GM18508 (cell line): ENCODE results near the gene NME7.
"Not testable (repeated sequence)": the region's sequence is repeated elsewhere in the genome, so short reads cannot be mapped to it uniquely, and the experiment has no call there.

Experiments
- ATAC-seq: cut with Tn5 transposase; IDR thresholded peaks from one replicate; pipeline ENCODE4 v1.9.1; 2021; ENCODE audit warnings: moderate number of reproducible peaks; ENCODE audit not compliant: insufficient read depth, unreplicated experiment

Gene NME7

DNA sequence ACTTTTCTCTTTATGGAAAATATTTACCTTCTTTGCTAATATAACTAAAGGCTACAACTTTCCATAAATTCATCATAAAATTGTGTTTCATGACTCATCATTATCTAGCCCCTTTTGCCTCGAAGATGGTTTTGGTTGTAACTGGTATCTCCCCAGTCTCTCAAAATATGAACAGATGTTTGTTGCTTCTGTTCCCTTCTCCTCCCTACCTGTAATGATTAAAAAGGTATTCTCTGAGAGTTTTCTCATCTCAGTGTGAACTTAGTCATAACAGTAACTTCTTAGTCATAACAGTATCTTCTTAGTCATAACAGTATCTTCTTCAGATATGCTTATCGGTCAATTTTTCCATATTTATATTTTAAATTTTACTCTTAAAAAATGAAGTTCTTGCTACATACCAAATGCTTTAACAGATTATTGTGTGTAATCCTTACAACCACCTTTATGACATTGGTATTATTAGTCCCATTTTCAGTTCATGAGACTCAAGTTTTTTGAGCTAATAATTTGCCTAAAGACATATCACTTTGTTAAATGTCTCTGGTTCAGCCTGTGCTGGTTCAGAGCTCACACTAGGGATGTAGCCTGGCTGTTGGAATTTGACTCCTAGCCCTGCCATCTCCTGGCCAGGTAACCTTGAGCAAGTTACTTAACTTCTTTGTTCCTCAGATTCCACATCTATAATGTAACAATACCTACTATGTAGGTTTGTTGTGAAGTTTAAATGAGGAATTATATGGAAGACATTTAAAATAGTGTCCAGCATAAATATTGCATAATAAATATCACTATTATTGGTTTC is 228.5 kb downstream of the NME7 start:
- peak; percentile 82 for ATAC-seq

- no peak for ATAC-seq
Measured at GRCh38 chr1:169137357-169137756, 230.2 kb downstream of the NME7 start.

GRCh38 chr1:169133801-169134502 is 233.6 kb downstream of the NME7 start:
- no peak for ATAC-seq

DNA sequence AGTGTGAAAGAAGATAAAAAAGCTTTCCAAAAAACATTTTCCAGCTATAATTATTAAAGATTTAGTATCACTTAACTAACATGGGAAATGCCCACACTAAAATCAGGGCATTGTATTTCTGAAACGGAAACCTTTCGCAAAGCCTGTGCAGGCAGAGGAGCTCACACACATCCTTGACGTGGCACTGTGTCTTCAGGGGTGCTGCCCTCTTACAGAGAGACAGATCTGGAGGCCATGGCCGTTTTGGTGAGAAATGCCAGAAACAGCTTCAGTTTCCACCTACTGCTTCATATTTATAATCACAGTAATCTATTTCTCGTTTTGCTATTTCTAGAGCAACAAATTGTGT is 234.4 kb downstream of the NME7 start:
- no peak for ATAC-seq

DNA sequence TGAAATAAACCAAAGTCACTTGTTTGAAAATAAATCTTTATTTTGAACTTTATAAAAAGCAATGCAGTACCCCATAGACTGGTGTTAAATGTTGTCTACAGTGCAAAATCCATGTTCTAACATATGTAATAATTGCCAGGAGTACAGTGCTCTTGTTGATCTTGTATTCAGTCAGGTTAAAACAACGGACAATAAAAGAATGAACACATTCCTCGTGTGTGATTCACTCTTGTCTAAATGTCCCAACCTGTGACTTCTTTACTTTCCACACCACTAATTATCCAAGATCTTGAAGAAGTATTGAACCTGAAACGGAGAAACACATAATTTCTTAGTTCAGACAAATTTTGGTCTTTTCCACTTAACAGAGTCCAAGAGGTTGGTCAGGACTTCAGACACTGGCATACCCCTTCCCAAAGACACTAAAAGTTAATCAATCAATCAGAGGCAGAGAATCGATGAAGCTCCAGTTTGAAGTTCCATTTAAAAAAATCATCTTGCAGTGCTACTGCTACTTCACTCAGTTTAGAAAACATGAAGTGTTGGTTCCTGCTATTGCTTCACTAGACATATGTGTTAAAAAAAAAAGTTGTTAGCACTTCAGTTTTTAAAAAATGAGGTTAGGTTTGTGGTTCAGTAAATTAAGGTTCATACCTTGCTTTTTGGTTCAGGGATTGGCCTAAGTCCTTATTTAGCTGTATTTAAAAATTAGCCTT is 234.9 kb downstream of the NME7 start:
- ATAC-seq: no peak

DNA sequence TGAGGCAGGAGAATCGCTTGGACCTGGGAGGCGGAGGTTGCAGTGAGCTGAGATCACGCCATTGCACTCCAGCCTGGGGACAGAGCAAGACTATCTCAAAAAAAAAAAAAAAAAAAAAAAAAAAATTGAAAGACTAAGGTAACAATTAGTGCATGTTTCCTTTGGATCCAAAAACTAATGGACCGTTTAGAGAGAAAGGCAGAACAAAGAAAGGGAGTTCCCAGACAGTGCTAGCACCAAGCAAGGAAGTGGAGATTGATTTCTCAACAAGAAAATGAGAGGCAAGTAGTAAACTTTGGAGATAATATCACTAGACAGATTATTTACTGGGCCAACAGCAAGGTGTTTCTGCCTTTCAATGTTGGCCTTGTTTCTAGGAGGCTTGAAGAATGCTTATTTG is 236.9 kb downstream of the NME7 start:
- ATAC-seq: no peak

- no peak for ATAC-seq
Measured at GRCh38 chr1:169129109-169129784, 238.3 kb downstream of the NME7 start.

GRCh38 chr1:169128562-169128961 is 239.0 kb downstream of the NME7 start:
- ATAC-seq: no peak

DNA sequence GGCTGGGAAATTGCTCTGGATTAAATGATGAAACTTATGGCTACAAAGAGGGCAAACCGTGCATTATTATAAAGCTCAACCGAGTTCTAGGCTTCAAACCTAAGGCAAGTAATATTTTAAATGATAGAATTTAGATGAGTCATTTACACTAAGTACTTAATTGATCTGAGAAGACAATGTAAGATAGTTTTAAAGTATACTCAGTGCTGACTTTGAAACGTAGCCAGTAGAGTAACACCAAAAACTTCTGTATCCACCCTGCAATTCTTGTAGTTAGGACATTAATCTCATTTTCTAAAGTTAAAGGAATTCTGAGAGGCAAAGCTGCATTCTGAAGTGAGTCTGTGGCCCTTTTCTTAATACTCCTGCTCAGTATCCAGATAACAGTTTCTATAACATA is 240.3 kb downstream of the NME7 start:
- ATAC-seq: no peak

DNA sequence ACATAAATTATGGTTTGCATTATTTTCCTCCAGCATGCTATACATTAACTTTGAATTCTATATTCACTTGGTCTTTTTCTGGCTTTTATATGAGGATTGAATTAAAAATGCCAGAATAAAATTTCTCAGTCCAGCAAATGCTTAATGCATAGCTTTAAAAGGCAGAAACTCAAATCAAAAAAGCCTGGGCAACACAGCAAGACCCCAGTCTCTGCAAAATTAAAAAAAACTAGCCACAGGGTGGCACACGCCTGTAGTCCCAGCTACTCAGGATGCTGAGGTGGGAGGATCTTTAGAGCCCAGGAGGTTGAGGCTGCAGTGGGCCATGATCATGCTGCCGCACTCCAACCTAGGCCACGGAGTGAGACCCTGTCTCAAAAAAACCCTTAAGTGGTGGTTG is 241.3 kb downstream of the NME7 start:
- no peak for ATAC-seq

DNA sequence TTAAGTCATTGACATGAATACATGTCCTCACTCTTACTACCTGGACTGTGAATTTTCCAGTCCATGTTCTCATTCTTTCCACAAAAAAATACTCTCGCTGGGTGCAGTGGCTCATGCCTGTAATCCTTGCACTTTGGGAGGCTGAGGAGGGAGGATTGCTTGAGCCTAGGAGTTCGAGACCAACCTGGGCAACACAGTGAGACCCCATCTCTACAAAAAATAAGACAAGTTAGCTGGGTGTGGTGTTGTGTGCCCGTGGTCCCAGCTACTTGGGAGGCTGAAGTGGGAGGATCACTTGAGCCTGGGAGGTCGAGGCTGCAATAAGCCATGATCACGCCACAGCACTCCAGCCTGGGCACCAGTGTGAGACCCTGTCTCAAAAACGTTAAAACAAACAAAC is 242.0 kb downstream of the NME7 start:
- ATAC-seq: not testable (repeated sequence)

DNA sequence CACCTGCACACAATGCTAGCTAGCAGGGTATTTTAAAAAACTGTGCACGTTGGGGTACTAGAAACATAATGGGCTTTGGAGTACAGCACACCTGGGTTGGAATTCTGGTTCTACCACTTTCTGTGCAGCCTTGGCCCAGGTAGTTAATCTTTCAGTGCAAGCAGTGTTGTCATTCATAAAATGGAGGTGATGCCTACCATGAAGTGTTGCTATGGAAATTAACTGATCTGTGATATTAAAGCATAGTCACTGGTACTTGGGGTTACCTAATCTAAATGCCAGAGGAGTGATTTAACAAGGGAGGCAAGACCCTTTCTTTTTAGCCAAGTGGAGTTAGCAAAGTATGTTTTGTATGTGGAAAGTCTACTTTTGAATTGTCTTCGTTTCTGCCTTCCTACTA is 243.1 kb downstream of the NME7 start:
- ATAC-seq: no peak

GRCh38 chr1:169122976-169123375 is 244.6 kb downstream of the NME7 start:
- no peak for ATAC-seq

- no peak for ATAC-seq
Measured at GRCh38 chr1:169121146-169121923, 246.3 kb downstream of the NME7 start.

- ATAC-seq: no peak
Measured at GRCh38 chr1:169120066-169120465, 247.5 kb downstream of the NME7 start.

GRCh38 chr1:169119405-169119804 is 248.2 kb downstream of the NME7 start:
- no peak for ATAC-seq

DNA sequence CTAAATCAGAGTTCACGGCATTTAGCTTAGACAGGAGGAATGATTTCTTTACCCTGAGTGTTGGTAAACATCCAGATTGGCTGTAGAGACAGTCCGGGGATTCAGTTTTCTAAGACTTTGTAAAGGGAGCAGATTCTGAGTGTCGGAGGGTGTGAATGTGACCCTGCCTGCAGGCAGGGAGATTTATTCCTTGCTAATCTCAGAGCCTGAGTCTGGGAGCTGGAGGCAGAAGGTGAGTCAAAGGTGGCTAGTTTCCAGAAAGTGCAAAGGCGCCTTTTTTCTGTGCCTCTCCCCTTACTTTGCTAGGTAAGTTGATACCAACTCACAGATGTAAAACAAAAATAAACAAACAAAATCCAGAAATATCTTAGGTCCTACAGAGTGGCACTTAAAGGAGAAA is 249.4 kb downstream of the NME7 start:
- no peak for ATAC-seq

DNA sequence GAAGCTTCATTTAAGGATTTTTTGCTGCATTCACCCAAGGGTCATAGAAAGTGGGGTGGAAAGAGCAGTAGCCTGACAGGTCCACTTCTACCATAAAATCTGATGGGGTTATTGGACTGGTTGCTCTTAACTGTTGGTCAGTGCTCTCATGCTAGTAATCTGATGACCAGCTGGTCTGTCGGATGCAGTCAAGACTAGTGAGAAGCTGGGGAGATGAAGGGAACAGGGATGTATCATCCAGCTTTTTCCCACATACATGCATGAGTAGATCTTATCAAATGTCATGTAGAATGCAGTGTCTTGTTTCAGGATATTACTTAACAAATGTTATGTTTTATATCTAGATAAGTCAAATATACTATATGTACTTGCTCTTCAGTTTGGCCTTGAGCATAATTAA is 250.0 kb downstream of the NME7 start:
- no peak for ATAC-seq

DNA sequence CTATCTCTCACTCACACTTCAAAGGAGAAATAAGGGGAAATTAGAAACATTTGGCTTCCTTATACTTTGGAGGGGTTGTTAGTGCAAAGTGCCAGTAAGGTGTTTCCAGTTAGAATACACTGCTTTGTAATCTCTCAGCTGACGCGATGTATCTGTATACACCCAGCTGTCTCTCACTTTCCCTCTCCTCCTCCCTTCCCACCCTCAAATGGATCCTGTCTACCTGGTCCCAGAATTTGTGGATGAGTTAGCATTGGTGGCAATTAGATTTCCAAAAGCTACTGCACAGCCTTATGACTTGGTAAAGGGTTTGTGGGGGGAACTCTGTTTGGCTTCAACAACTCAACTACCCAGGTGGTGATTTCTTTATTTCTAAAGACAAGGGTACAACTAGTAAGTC is 250.6 kb downstream of the NME7 start:
- ATAC-seq: no peak
